ENCODE measurements around the gene ARHGEF38.
"Not testable (repeated sequence)": the region's sequence is repeated elsewhere in the genome, so short reads cannot be mapped to it uniquely, and the experiment has no call there.

The ARHGEF38 gene

DNA sequence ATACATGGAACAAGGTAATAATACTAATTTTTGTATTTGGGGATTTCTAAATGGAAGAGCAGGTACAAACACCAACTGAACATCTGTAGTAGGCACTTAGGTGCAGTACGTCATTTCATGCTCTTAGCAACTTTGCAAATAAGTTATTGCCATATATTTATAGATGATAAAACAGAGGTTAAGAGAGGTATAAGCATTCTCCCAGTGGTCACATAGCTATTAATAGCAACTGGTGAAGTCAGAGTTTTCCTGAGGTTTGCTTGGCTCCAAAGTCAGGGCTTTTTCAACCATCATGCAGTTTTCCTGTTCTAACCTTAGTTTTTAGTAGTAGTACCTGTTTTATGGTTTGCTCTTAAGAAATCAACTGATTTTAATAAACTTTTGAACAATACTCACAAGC, 10.9 kb downstream of the ARHGEF38 start:
- DNase-seq = no peak

DNA sequence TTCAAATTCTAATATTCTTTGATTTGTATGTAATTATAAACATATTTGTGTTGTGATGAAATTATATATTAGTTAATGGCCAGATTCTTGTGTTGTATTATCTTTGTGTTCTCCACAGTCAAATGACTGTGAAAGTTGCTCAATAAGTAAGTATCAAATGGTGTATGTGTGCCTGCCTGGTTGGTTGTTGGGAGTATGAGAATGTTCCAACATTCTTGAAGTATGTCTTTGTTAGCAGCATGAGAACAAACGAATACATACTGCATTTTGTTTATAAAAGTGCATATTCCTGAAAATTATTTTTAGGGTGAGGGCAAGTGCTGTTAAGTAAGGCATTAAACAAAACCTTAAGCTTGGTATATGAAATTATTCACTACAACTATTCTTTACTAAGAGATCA, 16.2 kb downstream of the ARHGEF38 start:
- no peak for DNase-seq

DNA sequence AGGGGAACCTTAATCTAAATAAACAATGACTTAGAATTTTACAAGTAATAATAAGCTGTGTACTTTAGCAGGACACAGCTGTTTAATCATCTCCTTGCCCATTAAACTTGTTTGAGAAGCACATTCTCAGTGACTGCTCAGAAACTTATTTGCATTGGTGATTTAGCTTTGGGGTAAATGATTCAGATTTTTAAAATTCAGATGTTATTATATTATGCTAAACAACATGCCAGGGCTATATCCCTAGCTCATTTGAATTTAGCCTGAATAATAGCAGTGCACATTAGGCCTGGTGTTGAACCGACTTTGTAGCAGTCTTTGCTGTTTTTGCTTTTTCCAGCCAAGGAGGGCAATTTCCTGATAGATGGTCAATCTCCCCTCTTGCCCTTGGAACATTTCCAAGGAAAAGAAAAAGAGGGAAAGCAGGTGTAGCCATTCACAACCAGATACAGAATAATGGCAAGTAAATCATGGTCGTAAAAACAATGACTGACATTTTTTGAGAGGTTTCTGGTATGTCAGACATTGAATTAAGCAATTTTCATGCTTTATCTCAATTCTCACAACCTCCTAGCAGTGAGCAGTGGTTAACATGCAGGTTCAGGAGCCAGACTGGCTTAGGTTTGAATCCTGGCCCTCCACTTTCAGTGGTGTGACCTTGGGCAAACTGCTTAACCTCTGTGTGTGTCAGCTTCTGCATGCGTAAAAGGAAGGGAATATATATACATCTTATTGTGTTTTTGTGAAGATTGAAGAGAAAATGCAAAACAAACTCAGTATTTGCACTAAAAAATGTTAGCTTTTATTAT, 16.8 kb downstream of the ARHGEF38 start:
- DNase-seq = no peak

DNA sequence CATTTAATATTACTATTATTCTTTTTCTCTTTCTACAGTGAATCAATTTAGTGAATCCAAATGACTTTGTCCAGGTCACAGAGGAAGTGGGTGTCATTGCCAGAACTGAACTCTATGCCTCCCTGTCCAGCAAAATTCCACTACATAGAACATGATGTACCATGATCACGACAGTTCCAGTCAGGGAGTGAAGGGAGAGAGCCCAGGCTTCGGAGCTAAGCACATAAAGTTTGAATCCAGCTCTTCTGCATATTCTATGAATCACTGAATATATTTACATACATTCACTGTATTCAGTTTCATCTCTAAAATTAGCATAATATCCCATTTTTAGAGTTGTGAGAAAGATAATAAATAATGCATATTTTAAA, 17.4 kb downstream of the ARHGEF38 start:
- DNase-seq = no peak

DNA sequence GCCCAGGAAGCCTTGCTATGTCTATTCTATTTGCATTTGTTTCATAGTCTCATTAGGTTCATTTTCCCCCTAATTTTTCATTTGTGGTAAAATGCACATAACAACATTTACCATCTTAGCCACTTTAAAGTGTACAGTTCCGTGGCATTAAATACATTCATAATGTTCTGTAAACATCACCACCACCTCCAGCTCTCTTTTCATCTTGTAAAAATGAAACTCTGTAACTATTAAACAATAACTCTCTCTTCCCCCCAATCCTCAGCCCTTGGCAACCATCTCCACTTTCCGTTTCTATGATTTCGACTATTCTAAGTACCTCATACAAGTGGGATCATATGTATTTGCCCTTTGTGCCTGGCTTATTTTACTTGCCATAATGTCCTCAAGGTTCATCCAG, 19.9 kb downstream of the ARHGEF38 start:
- no peak for DNase-seq

DNA sequence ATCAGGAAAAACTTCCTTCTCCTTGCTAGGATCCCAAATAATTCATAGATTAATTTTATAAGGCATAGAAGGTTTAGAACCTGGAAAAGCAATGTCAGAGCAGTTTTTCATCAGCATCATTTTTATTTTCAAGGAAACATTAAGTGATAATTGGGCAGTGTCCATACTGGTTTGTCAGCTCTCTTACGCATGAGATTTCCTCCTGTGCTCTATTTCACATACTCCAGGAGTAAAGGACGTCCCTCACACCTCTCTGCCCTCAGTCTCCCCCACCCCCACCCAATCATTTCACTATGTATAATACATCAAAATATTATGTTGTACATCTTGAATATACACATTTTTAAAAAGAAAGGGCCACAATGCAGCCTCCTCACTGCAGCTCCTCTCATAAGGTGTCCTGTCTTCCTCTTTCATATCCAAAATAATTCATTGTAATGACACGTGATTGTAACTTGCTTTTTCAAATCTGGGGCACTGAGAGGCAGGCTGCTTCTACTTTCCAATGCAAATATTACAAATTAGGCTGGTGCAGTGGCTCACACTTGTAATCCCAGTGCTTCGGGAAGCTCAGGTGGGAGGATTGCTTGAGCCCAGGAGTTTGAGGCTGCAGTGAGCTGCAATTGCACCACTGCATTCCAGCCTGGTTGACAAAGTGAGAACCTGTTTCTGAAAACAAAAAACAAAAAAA, 34.4 kb downstream of the ARHGEF38 start:
- no peak for DNase-seq

DNA sequence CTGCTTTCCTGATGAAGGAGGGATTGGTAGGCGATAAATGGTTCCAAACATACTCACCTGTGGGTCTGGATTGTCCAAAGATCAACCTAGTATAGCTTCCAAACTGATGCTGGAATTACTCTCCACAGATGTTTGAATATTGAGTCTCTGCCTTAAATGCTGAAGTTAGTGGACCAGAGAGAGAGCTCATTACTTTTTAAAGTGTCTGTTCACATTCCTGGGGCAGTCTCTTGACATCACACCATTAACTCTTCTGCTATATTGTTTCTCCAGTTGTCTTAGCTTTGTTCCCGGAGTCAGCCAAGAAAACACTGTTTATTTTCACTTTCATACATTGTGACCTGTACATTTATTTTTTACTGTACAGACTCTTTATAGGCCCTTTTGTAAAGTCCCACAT, 35.4 kb downstream of the ARHGEF38 start:
- DNase-seq = no peak

DNA sequence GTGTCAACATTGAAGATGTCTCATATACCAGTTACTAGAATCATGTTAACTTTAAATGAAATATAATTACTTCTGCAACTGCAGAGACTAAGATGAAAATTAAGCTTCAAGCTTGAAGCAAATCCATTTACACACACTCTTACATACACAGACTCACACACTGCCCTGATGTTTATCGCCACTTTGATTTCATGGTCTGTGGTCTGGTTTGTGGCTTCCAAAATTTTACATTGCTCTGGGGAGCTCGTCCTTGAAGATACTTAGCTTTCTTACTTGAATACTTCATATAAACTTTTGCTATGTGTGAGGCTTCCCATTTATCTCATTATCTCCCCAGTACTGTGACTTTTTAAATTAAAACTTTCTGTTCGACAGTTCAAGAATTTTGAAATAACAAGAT, 35.8 kb downstream of the ARHGEF38 start:
- DNase-seq = no peak

DNA sequence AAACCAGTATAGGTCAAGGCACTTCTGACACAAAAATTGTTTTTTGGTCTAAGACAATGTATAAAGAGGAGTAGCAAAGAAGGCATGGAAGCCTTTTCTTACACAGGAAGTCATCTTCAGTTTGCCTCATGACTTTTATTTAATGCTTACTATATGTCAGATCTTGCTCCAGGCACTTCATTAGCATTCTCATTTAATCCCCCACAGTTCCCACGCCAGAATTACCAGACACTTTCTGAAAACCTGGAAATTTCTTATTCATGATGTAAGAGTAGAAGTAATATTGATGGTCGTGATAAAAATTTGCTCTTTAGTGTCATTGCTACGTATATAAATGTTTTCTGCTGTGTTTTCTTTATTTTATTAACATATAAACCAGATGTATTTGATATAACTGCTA, 39.2 kb downstream of the ARHGEF38 start:
- DNase-seq = no peak

DNA sequence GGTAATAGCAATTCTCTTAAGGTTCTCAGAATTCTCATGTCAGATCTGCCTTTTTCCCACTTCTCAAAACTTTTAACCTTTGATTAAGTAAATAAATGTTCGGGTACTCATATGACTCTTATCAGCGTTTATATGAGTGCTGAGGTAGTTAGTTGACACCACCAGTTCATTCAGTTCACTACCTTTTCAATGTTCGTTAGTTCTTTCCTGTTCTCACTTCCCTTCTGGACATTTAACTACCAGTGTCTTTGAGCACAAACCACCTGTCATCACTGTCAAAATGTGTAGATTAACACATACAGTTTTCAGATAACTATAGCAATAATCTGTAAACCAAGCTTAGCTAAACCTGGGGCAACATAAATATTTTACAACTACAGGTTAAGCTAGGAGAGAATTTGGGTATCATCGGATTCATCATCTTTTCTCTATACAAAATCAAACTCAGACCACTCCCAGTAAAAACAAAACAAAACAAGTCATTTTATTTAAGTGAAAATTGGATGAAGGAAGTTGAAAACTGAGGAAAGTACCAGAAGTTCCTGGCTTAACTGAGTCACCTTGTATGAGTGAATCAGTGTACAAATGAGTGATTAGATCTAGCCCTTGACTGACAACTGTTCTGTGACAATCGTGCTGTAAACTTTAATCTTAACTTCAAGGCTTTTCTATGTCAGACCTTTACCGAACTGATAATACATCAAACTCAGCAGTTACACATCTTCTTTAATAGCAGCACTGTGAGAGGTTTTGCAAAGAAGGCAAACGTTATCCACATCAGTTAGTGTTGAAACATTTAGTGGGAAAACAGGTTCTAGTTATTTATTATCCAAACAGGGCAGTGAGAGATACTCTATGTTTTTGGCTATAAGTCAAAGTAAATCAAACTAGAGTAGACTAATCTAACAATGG, 41.9 kb downstream of the ARHGEF38 start:
- DNase-seq = no peak

DNA sequence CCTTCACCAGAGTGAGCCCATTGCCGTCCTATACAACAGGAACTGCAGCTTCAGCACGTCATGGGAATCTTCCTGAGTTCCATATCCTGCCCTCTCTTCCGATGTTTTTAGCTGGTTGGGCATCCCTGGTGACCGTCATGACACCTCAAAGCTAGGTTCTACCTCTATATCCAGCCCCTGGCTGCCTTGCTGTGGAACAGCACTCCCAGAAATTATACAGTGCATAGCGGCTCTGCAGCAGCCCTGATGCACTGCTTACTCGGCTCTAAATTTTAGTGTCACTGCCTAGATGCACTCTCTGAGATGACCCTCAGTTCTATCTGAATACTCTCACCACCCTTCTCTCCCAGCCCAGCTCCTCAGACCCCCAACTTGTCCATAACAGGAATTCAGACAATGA, 44.3 kb downstream of the ARHGEF38 start:
- no peak for DNase-seq

DNA sequence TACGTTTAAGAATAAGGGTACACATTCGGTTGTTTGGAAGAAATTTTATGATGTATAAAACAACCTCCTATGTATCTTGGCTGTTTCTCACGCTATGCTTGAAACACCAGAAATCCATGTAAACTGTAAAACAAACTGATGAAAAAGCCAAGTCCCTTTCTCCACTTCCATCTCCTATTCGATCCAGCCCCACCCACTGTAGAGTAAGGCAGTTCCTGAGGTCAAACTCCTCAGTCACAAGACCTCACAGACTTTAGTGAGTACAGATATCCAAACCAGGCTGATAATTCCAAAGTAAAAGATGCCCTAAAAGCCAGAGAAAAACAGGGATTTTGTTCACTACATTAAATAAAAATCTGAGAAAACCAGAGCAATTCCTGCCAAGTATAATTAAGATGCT, 45.6 kb downstream of the ARHGEF38 start:
- no peak for DNase-seq

DNA sequence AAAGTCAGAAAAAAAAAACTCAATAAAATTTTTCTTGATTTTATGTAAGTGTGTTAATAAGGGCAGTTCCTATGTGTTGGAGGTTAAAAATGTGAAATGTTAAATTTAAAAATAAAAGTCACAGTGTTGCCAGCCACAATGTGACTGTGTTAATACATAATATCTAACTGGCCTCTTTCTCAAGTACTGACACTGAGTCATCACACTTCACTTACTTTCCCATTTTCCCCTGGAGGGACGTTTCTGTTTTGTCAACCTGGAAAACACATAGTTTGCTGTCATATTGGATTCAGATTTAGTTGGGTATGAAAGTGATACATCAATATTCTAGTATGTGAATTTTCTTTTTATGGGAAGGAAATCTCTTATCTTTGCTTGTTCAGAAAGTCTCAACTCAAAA, 46.4 kb downstream of the ARHGEF38 start:
- no peak for DNase-seq

DNA sequence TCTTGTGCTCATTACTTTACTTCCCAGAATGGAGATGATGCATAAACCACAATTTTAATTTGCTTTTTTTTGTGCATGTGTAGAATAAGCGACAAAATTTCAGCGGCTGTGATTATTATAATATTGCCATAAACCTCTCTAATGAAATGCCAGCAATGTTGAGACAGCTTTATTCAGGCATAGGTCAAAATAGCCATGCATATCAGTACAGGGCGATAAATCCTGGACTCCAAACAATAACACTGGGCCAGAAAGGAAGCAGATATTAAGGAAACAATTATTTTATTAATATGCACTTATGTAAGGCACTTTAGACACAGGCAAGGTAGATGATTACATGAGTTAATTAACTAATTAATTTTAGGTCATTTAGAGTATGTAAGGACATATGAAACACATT, 47.1 kb downstream of the ARHGEF38 start:
- DNase-seq = no peak

DNA sequence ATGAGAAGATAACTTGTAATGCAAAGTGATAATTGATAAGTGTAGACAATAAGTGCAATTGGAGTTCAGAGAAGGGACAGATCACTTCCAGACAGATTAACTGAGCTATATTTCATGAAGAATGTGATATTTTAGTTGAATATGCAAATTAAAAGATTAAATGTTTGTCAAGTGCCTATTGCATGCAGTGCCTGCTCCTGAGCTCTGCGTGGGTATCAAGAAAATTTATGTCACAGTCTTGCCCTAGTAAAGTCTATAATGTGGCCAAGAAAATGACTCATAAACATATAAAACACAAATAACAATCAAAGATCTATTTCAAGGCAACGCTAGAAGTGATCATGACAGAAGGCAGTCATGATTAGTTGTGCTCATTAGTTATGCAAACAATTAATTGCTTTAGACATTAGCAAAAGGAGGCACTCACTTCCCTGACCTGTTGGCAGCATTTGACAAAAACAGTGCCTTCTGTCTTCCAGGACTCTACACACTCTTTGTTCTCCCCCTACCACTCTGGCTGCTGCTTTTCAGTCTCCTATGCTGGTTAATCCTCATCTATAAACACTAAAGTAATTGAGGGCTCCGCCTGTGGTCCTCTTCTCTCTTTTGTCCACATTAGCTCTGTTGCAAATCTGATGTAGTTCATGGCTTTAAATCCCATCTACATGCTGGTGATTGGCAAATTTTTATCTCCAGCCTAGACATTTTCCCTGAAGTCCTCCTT, 47.7 kb downstream of the ARHGEF38 start:
- DNase-seq = no peak

DNA sequence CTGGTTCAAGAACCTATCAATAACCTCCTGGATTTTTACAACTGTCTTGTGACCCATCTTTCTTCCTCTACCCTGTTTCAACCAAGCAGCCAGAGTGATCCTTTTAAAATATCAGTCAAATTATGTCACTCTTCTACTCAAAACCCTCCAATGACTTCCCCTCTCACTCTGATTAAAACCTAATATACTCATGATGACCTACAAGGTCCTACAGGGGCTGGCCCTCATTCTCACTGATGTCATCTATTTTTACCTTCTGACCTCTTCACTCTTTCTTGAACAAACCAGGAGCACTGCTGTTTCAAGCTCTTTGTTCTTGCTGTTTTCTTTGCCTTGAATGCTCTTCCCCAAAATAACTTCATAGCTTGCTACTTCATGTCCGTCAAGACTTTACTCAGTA, 48.5 kb downstream of the ARHGEF38 start:
- DNase-seq = no peak

DNA sequence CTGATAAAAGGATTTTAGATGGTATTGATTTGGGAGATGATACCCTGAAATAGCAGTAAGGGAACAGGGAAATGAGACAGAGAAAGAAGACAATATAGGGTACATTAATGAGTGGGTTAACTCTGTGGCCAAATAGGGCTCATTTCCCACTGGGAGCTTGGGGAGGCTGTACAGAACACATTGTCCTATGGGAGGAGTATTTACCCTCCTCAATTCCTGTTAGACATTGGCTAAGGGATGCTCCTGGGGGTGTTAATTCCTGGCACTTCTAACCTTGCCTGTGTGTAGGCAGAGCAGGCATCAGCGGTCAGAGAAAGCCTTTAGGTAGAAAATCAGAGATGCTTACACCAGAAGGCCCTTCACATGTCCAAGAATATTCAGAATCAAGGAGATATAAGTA, 49.0 kb downstream of the ARHGEF38 start:
- no peak for DNase-seq

DNA sequence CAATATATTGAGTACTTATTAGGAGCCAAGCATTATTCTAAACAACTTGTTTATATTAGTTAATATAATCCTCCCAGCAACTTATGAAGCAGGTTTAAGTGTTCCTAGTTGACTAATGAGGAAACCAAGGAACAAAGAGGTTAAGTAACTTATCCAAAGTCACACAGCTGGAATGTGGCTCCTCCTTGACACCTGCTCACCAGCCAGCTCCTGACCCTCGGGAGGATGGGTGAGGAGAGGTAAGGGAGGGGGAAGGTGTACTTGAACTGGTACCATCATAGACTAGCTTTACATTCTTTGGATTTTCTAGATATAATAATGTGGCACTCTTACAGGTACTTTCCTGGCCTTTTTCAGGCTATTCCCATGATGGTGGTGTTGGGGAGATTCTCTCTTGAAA, 50.7 kb downstream of the ARHGEF38 start:
- no peak for DNase-seq

DNA sequence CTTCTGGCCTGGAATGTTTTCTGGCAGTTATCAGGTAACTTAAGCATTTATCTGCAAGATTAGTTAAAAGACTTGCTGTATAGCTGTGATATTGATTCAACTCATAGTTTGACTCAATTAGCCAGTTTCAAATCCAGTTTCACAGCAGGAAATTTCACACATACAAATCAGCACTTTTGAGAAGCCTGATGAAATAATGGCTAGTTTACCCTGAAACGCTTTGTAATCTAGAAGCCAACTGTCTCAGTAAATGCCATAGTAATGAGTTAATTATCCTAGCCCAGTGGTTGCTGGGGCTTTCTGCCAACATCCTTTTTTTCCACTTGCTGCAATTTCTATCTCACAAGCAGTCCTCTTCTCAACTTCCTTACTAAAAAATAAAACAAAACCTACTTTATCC, 53.1 kb downstream of the ARHGEF38 start:
- DNase-seq = no peak

DNA sequence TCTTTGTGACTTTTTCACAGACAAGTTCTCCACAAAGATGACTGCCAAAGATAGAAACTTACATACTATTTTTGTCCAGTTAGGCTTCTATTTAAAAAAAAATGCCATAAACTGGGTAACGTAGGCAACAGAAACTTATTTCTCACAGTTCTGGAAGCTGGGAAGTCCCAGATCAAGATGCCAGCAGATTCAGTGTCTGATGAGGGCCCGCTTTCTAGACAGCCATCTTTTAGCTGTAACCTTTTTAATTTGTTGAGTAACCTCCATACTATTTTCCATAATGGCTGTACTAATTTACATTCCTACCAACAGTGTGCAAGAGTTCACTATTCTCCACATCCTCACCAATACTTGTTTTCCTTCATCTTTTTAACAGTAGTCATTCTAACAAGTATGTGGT, 55.5 kb downstream of the ARHGEF38 start:
- no peak for DNase-seq

DNA sequence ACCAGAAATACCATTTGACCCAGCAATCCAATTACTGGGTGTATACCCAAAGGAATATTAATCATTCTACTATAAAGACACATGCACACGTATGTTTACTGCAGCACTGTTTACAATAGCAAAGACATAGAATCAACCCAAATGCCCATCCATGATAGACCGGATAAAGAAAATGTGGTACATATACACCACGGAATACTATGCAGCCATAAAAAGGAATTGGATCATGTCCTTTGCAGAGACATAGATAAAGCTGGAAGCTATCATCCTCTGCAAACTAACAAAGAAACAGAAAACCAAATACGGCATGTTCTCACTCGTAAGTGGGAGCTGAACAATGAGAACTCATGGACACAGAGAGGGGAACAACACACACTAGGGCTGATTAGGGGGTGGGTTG, 57.4 kb downstream of the ARHGEF38 start:
- not testable (repeated sequence) for DNase-seq

DNA sequence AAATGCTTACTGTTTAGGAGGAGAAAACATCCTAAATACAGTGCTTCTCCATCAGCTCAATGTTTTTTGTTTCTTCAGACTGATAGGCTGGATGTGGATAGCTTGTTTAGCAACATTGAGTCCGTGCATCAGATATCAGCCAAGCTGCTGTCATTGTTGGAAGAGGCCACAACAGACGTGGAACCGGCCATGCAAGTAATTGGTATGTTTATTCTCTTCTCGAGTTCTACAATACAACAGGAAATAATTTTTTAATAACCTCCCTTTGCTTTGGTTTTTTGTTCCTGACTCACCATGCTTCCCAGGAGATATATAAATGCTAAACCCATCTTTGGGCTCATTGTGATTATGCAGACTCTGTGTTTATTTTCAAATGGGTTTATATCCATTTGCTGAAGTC, 60.9 kb downstream of the ARHGEF38 start:
- no peak for DNase-seq
